Inflammatory macrophage (primary cell): ENCODE data around the gene PPP2R2B.
A peak's percentile ranks its signal among the peaks of the same experiment; 100 is the strongest.

ENCODE experiments used
- DNase-seq, 2 donors: peaks; one replicate each; pipeline ENCODE4 v3.0.0-alpha.2; 2020 to 2022
- total RNA-seq, 18 experiments: gene quantifications; one replicate each; lab custom pipeline; 2026; ENCODE audit warnings: mixed read lengths in 6 of 18, inconsistent platforms in 2 of 18; lab: John Stamatoyannopoulos, UW

Gene PPP2R2B
- total RNA-seq = 0 to 0.97 (median 0.21) reads per million in 18 experiments

GRCh38 chr5:146878476-146879172, at the start of gene PPP2R2B:
Gene PPP2R2B (minus strand): TSS chr5:146878757.
- peak in 1 of 2 donors; percentile 49 for DNase-seq

GRCh38 chr5:146924132-146924531, 45.6 kb upstream of the PPP2R2B start:
- no peak for DNase-seq

- DNase-seq = no peak
These were observed 42.7 kb upstream of the PPP2R2B start for GRCh38 chr5:146921225-146921624.

DNA sequence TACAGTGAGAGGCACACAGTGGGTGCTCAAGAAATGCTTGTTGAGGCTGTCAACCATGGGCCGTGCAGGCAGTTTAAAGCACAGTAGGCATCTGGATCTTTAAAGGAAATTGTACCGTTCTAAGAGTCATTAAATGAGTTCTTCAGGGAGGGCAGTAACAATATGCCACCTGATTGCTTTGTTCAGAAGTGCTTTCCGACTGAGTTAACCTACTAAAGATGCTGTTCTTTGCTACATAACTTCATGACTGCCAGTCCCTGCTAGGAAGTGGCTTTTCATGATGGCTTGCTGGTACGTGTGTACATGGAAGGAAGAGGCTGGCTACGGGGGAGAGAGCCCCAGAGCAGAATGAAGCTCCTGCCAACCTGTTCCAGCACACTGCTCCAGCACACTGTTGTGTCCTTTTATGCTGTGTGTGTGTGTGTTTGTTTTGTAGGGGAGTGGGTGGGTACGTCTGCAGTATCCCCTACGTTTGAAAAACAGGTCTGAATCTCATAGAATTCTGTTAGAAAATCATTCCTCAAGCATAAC, 41.9 kb upstream of the PPP2R2B start:
- DNase-seq = no peak

GRCh38 chr5:146919304-146919703, 40.7 kb upstream of the PPP2R2B start:
- DNase-seq = no peak

- DNase-seq = no peak
These were observed 39.4 kb upstream of the PPP2R2B start for GRCh38 chr5:146917931-146918330.

GRCh38 chr5:146912874-146913273, 34.3 kb upstream of the PPP2R2B start:
- DNase-seq = no peak

GRCh38 chr5:146910239-146910638, 31.7 kb upstream of the PPP2R2B start:
- DNase-seq = no peak

DNA sequence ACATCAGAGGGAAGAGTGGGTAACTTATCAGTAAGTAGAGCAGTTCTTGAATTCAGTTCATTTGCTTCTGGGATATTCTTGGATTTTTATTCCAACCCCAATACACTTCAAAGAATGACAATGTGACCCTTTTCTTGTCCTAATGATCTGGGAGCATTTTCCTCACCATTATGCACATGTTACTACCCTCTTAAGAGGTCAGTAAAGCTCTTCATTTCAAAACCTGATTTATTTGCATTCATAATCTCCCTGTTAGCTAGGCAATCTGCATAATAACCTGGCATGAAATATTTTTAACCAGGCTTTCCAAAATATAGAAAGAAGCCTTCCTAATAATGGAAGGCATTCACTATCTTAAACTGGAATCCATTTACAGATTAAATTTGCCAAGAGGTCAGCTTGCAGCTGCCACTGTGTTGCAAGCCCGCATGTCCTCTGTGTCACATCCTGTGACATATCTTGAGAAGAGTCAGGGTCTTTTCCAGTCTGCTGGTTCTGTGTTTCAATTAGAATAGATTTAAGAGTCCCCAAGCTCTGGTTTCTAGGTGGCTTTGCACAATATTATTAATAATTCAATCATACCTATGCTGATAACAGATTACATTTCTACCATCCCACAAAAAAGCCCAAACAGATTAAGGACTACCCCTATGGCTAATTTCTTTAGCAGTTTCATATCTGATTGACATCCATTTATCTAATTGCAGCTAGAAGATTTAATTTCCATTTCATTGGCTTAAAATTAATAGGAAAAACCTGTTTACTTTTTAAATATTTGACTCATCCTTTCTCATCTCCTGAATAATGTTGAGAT, 30.9 kb upstream of the PPP2R2B start:
- no peak for DNase-seq

GRCh38 chr5:146906803-146907202, 28.2 kb upstream of the PPP2R2B start:
- DNase-seq = no peak

DNA sequence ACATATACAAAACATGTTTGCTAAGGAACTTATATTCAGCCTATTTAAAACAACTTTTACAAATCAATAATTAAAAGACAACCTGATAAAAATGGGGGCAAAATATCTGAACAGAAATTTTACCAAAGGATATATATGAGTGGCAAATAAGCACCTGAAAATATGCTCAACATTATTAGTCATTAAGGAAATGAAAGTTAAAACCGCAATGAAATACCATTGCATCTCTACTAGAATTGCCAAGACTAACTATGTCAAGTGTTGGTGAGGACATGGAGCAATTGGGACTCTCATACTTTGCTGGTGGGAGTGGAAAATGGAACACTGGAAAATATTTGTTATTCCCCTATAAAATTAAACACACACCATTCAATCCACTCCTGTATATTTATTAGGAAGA, 26.3 kb upstream of the PPP2R2B start:
- DNase-seq = no peak

GRCh38 chr5:146903789-146904188, 25.2 kb upstream of the PPP2R2B start:
- no peak for DNase-seq

DNA sequence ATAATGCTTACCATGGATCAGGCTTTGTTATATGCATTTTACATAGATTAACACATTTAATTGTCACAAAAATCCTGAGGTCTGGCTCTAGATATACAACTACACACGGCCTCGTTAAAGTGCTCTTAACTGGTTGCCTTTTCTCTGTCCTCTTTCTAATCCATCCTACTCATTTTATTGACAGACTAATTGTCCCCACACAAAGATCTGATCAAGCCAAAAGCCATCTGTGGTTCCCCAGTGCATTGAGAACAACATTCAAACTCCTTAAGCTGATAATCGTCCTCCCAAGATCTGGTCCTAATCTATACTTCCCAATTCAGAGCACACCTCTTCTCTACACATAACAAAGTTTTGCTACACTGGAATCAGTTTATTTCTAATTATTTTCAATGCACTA, 23.9 kb upstream of the PPP2R2B start:
- DNase-seq = no peak

- no peak for DNase-seq
These were observed 18.5 kb upstream of the PPP2R2B start for GRCh38 chr5:146897061-146897460.

- no peak for DNase-seq
These were observed 16.4 kb upstream of the PPP2R2B start for GRCh38 chr5:146894753-146895521.

GRCh38 chr5:146893991-146894390, 15.4 kb upstream of the PPP2R2B start:
- DNase-seq = no peak

DNA sequence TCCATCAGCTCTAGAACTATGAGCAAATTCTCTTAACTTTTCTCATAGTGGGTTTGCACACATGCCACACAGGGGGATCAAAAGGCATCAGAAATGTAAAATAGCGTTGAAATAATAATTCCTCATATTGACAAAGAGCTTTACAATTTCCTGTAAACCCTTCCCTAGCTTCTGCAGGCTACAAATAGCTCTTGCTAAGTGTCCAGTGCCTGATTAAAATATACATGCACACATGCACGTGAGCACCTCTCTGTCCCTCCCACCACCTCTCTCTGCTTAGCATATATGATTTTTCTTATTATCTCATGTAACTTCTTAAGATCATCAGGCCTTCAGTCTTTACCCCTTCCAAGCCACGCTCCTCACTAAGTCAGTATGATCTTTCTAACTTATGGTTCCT, 13.7 kb upstream of the PPP2R2B start:
- no peak for DNase-seq

DNA sequence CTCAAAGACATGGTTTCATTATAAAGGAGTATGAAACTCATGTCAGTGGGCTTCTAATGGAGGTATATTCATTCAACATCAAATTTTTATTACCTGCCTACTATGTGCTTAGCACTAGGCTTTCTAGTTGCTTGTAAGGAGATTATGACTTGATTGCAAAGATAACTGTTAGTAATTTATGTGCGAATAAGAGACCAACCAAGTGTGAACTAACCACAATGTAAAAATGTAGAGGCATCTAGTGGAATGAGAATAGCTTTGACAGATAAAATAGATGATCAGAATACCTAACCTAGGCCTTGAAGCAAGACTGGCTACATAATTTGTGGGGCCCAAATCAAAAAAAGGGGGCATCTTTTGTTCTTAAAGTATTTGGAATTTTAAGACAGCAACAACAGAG, 13.0 kb upstream of the PPP2R2B start:
- DNase-seq = no peak

- no peak for DNase-seq
These were observed 12.3 kb upstream of the PPP2R2B start for GRCh38 chr5:146890731-146891440.

DNA sequence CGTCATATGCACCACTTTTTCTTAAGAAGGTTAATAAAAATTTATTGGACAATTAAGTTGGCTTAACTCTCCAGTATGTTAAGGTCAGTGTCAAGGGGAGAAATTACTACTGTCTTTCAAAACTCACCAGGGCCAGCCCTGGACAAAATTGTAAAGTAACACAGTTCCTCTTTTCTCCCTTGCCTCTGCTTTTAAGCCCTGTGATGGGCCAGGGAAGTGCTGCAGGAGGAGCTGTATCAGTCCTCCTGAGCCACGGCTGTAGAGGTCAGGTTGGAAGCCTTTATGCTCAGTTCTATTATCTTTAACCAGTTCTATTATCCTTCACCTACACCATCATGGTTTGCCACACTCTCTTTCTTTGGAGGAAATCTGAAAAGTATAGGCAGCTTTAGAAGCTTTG, 11.5 kb upstream of the PPP2R2B start:
- peak; percentile 50 to 51 for DNase-seq

DNA sequence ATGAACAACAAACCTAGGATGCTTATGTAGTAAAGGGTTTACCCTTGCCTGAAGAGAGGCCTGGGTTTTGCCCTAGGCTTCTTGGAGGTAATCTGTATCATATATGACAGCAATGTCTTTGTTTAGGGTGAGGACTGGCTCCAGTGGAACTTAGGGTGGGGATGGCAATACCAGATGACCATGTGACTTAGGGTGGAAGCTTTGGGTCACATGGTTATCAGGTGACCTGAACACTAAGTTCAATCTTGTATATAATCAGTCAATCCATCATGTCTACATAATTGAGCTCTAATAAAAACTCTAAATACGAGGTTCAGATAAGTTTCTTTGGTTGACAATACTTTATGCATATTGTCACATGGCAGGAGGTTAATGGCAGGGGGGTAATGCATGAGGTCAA, 10.6 kb upstream of the PPP2R2B start:
- no peak for DNase-seq

DNA sequence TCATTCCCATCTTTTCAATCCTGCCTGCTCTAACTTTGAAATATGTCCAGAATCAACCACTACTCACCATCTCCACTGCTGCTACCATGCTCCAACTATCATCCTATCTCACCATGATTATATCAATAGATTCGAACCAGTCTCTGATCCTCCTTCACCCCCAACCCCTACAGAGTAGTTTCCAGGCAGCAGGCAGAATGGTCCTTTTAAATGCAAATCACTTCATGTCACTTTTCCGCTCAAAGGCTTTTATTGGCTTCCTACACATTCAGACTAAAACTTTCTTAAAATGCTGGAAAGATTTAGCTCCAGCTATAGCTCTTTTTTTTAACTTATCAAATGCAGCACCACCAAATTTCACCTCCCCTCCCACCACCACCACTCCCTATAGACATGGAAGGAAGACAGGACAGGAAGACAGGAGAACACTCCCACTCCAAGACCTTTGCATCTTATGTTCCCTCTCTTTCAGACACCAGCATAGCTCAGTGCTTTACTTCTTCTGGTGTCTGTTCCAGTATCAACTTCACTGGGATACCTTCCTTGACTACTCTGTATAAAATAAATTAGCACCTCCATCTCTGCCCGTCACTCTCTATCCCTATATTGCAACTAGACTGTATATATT, 9.9 kb upstream of the PPP2R2B start:
- no peak for DNase-seq
